Ovary (tissue), 9 donors: ENCODE measurements around the gene ABHD12. TPM values are rescaled to one million over a fixed set of nuclear protein-coding genes. Genes with fewer than 3 reads are reported as not detected.
A peak's percentile ranks its signal among the peaks of the same experiment; 100 is the strongest.
"Not testable (repeated sequence)": the region's sequence is repeated elsewhere in the genome, so short reads cannot be mapped to it uniquely, and the experiment has no call there.

Source experiments
- DNase-seq, 5 donors: peaks; one replicate each; pipeline ENCODE4 v3.0.0-alpha.2; 2019 to 2020
- H3K27ac ChIP-seq, 2 donors: fragments of 200-600 bp; one replicate each; pipeline versions ENCODE4 v1.5.1 to v1.8.0; 2019 to 2022
- H3K27me3 ChIP-seq: fragments of 200-600 bp; one replicate; pipeline ENCODE4 v1.8.0; 2022
- H3K36me3 ChIP-seq: fragments of 200-600 bp; sonication (generic); one replicate; pipeline ENCODE4 v1.5.1; 2019
- H3K4me1 ChIP-seq: one replicate; pipeline ENCODE4 v1.8.1; 2013; ENCODE audit warnings: mild to moderate bottlenecking, moderate library complexity; ENCODE audit not compliant: insufficient read depth
- H3K4me3 ChIP-seq: fragments of 200-600 bp; sonication (generic); one replicate; pipeline ENCODE4 v1.5.1; 2017
- H3K9me3 ChIP-seq, 2 donors: fragments of 200-600 bp in 1 of 2; sonication (generic) in 1 of 2; one replicate each; pipeline versions ENCODE4 v1.5.1 to v1.8.1; 2013 to 2019; ENCODE audit warnings: mild to moderate bottlenecking in 1 of 2, moderate library complexity in 1 of 2
- CTCF ChIP-seq, 3 donors: fragments of 450-650 bp in 2 of 3; fragments of 200-600 bp in 1 of 3; IDR thresholded peaks; one replicate each; pipeline versions ENCODE4 v1.5.1 to v1.8.0; 2016 to 2022; ENCODE audit warnings: antibody characterized with exemption in 3 of 3, mild to moderate bottlenecking in 1 of 3
- EP300 ChIP-seq: sonication (generic); formaldehyde crosslinking; IDR thresholded peaks from one replicate; pipeline ENCODE4 v1.6.1; 2017; ENCODE audit warnings: antibody characterized with exemption
- POLR2A ChIP-seq: fragments of 450-650 bp; IDR thresholded peaks from one replicate; pipeline ENCODE4 v1.6.1; 2017; ENCODE audit warnings: antibody characterized with exemption, mild to moderate bottlenecking, moderate library complexity
- WGBS, 3 donors: extraction: QIAGEN DNeasy Blood & Tissue Kit in 1 of 3; methylation state at CpG; one replicate each; pipeline versions ENCODE4 v1.1.5 to v1.1.7; 2013 to 2017; 5-methylcytosine and 5-hydroxymethylcytosine counted together
- intact Hi-C, 4 donors: fragments of 100-400 bp; cut with DNase I; formaldehyde crosslinking; loops; one replicate each; pipeline versions ENCODE4 v1.11.0 to v1.15.1; 2022 to 2023
- polyA plus RNA-seq, 2 donors: library from polyadenylated mRNA; stranded (reverse); fragments of 200-250 nt in 1 of 2; fragments of 350-450 nt in 1 of 2; fragmentation: Illumina TruSeq in 1 of 2; extraction: RNeasy Lipid Tissue Mini Kit (QIAGEN cat#74804) in 1 of 2; gene quantifications; one replicate each; pipeline ENCODE4 v1.2.3, GENCODE V29; 2013 to 2014
- total RNA-seq, 7 donors: library from RNA; depleted of rRNA in 2 of 7; stranded (reverse); fragments of >200 nt in 2 of 7; fragmentation: NEBNext Ultra II Directional in 3 of 7; extraction: Animal tissue kit (Norgen Biotek cat#: 25700) in 3 of 7; gene quantifications; one replicate each; pipeline versions ENCODE4 v1.1.0 to v1.2.4, GENCODE V29; 2016 to 2023
- donor health status: DM: no; HTN: no; CAD: no; lungs with moderate emphysema.
- donor health status: DM: no; HTN: no; CAD: no.
- donor health status: Bipolar disorder and iron deficiency.
- donor health status: DM: yes; HTN: yes; CAD: no.
- donor health status: DM: no; HTN: no; CAD: no.
- donor health status: DM: yes; HTN: yes; CAD: no.

The ABHD12 gene
- total and polyA plus RNA-seq, 9 donors: 15.0 to 87.6 (median 37.6) TPM

- Histone ChIP-seq H3K9me3 (no peaks in the 10 kb centered on the region), H3K4me1 (peaks cover 2% of the 10 kb centered on the region), H3K27ac (no peak overlapping the region), H3K4me3 (no peak overlapping the region), H3K36me3 (no peaks in the 10 kb centered on the region), H3K27me3 (no peaks in the 10 kb centered on the region)
- 67 to 83% (median 68%) methylated on average over 1 of the region's 1 CpG for WGBS, 3 donors
- no peak for DNase-seq
- TF ChIP-seq EP300 (no peak), POLR2A (no peak), CTCF (IDR thresholded peaks at IDR 0.05) (no peak)
- intact Hi-C loops: no loop called here
Observed at GRCh38 chr20:25340380-25340779, 50.3 kb downstream of the ABHD12 start.

GRCh38 chr20:25339608-25340007 is 51.0 kb downstream of the ABHD12 start:
- no peak overlapping the region for H3K4me3 ChIP-seq
- H3K4me1 ChIP-seq: peaks cover 2% of the 10 kb centered on the region
- intact Hi-C loops: no loop called here
- WGBS, 3 donors: 86 to 87% (median 86%) methylated on average over 12 of the region's 12 CpGs
- TF ChIP-seq POLR2A (no peak), CTCF (IDR thresholded peaks at IDR 0.05) (no peak), EP300 (no peak)
- no peak for DNase-seq
- no peaks in the 10 kb centered on the region for H3K27me3 ChIP-seq
- no peaks in the 10 kb centered on the region for H3K36me3 ChIP-seq
- H3K27ac ChIP-seq: no peak overlapping the region
- no peaks in the 10 kb centered on the region for H3K9me3 ChIP-seq

- H3K36me3 ChIP-seq: no peaks in the 10 kb centered on the region
- peak in 1 of 5 donors; percentile 22 for DNase-seq
- intact Hi-C loops: no loop called here
- WGBS, 3 donors: 50 to 64% (median 60%) methylated on average over 11 of the region's 11 CpGs
- peaks cover 2% of the 10 kb centered on the region for H3K4me1 ChIP-seq
- H3K27me3 ChIP-seq: no peaks in the 10 kb centered on the region
- H3K9me3 ChIP-seq: no peaks in the 10 kb centered on the region
- no peak overlapping the region for H3K4me3 ChIP-seq
- TF ChIP-seq CTCF (IDR thresholded peaks at IDR 0.05): no peak
- TF ChIP-seq EP300: no peak
- no peak overlapping the region for H3K27ac ChIP-seq
Observed at GRCh38 chr20:25338112-25339023, 52.3 kb downstream of the ABHD12 start.

- intact Hi-C loops: no loop called here
- H3K9me3 ChIP-seq: no peaks in the 10 kb centered on the region
- H3K27me3 ChIP-seq: no peaks in the 10 kb centered on the region
- no peaks in the 10 kb centered on the region for H3K36me3 ChIP-seq
- no peak overlapping the region for H3K4me3 ChIP-seq
- WGBS, 3 donors: 80 to 82% (median 81%) methylated on average over 17 of the region's 17 CpGs
- no peak for DNase-seq
- TF ChIP-seq EP300: no peak
- no peak for TF ChIP-seq POLR2A
- no peak for TF ChIP-seq CTCF (IDR thresholded peaks at IDR 0.05)
- H3K27ac ChIP-seq: no peak overlapping the region
- peaks cover 2% of the 10 kb centered on the region for H3K4me1 ChIP-seq
Observed at GRCh38 chr20:25336561-25337422, 53.8 kb downstream of the ABHD12 start.

GRCh38 chr20:25334972-25335371 is 55.7 kb downstream of the ABHD12 start:
- 100% methylated on average over 1 of the region's 1 CpG for WGBS, 3 donors
- H3K36me3 ChIP-seq, intact Hi-C loops, DNase-seq, H3K27me3 ChIP-seq, H3K27ac ChIP-seq, H3K4me3 ChIP-seq, H3K4me1 ChIP-seq, H3K9me3 ChIP-seq: not testable (repeated sequence)
